ENCODE measurements around the gene KRT80. TPM values are rescaled to one million over a fixed set of nuclear protein-coding genes. Genes with fewer than 3 reads are reported as not detected.
"Not testable (repeated sequence)": the region's sequence is repeated elsewhere in the genome, so short reads cannot be mapped to it uniquely, and the experiment has no call there.

The KRT80 gene
- polyA plus RNA-seq (2012; ENCODE audit: insufficient read depth, insufficient read length, low read depth): 0.52 TPM

DNA sequence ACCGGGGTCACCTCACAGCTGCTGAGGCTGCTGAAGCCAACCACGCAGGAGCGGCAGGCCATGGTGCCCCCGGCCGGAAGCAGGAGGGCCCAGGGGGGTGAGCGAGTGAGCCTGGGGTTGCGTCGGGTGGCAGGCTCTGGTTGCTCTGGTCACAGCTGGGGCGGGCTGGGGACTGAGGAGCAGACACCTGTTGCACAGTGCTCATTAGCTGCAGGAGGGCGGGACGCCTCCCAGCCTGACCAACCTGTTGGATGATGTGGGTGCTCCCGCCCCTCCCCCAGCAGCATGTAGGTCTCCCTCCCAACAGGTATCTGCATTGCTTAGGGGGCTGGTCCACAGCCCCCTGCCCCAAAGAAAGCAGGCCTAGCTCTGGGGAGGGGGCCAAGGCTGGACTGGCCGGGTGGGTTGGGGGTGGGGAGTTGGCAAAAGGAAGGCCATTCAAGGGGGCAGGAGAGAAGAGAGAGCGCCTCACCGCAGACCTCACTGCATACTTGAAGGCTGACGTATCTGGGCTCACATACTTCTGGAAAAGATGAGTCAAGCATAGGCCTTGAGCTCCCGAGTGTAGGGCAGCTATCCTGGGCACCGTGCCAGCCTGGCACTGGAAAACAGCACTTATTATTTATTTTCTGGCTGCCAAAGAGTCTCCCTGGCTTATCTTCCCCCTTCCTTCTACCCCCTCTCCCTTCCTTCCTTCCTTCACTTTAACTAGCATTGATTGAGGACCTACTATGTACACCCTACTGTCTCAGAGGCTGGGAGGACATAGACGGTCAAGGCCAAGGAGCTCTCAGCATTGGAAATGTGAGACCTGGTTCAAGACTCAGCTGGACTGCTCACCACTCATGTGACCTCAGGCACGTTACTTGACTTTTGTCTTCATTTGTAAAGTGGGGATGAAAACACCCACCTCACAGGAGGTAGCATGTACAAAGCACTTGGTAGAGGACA lies at the start of gene KRT80:
TSS of gene KRT80 (minus strand) at position 174 of the 951 bp plus-strand sequence. CDS start at position 62, 112 bp downstream.
- Histone ChIP-seq H3K4me1 (peaks cover 21% of the 10 kb centered on the region), H3K4me3 (ENCODE audit: low read depth, low read length) (no peak within 1 kb of the TSS), H3K9me3 (no peaks in the 10 kb centered on the region), H3K36me3 (no peaks in the 10 kb centered on the region), H3K27me3 (no peaks in the 10 kb centered on the region)
- peak; percentile 76 for DNase-seq
- TF ChIP-seq, protein P1, sequence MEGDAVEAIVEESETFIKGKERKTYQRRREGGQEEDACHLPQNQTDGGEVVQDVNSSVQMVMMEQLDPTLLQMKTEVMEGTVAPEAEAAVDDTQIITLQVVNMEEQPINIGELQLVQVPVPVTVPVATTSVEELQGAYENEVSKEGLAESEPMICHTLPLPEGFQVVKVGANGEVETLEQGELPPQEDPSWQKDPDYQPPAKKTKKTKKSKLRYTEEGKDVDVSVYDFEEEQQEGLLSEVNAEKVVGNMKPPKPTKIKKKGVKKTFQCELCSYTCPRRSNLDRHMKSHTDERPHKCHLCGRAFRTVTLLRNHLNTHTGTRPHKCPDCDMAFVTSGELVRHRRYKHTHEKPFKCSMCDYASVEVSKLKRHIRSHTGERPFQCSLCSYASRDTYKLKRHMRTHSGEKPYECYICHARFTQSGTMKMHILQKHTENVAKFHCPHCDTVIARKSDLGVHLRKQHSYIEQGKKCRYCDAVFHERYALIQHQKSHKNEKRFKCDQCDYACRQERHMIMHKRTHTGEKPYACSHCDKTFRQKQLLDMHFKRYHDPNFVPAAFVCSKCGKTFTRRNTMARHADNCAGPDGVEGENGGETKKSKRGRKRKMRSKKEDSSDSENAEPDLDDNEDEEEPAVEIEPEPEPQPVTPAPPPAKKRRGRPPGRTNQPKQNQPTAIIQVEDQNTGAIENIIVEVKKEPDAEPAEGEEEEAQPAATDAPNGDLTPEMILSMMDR (IDR thresholded peaks at IDR 0.05; ENCODE audit: low read depth, low read length): no peak

- Histone ChIP-seq H3K9me3 (no peaks in the 10 kb centered on the region), H3K4me3 (ENCODE audit: low read depth, low read length) (no peak overlapping the region), H3K27me3 (no peaks in the 10 kb centered on the region), H3K36me3 (no peaks in the 10 kb centered on the region), H3K4me1 (peaks cover 27% of the 10 kb centered on the region)
- TF ChIP-seq, protein P1 (IDR thresholded peaks at IDR 0.05; ENCODE audit: low read depth, low read length): no peak
- no peak for DNase-seq
Measured at GRCh38 chr12:52241205-52241842, 49.5 kb upstream of the KRT80 start.

- H3K4me3 ChIP-seq (ENCODE audit: low read depth, low read length); DNase-seq; H3K9me3 ChIP-seq; H3K36me3 ChIP-seq; H3K27me3 ChIP-seq: not testable (repeated sequence)
- H3K4me1 ChIP-seq: peaks cover 21% of the 10 kb centered on the region
Measured at GRCh38 chr12:52240247-52240646, 48.4 kb upstream of the KRT80 start.

DNA sequence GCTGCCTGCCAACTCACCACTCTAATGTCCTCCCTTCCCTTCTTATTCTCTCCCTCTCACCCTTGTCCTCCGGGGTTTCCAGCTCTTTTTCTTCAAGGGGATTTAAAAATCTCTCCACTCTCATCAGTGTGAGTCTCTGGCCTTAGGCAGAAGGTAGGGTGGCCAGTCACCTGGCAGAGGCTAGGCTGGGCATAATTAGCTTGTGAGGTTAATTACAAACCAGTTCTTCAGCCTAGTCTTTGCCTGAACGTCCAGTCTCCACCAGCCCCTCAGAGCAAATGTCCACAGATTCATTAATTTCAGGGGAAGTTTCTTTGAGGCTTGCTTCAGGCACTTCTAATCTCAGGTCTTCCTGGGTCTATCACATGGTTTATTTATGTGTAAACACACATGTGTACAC lies 48.0 kb upstream of the KRT80 start:
- Histone ChIP-seq H3K9me3 (no peaks in the 10 kb centered on the region), H3K4me1 (peaks cover 18% of the 10 kb centered on the region), H3K4me3 (ENCODE audit: low read depth, low read length) (no peak overlapping the region), H3K27me3 (no peaks in the 10 kb centered on the region), H3K36me3 (no peaks in the 10 kb centered on the region)
- DNase-seq: no peak
- TF ChIP-seq, protein P1 (IDR thresholded peaks at IDR 0.05; ENCODE audit: low read depth, low read length): no peak

DNA sequence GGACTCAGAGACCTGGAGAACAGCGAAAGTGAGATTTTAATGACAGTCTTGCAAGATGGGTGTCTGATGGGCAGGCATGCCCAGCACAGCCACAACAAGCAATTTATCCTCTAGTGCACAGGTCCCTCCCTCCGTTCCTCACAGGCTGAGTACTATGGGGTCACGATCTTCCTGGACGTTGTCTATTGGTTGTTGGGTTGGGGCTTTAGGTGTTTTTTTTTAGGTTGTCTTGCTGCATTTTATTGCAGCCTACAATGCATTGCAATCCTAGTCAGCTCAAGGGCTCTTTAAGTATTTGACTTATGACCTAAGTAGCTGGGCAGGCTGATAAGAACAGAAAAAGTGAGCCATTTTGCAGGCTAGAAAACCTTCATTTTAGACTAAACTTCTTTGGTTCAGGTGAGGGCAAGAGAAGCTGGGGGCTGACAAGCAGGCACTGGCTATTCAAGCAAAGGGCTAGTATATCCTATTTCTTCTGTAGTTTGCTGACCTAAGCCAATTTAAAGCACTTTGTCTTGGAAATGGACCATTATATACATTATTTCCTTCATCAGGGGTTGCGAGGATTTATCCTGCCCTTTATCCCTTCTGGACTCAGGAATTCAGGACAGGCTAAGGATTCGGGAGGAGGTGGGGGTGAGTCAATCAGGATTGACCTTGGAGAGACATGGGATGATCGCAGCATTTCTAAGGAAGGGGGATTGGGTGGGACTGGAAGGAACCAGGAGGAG lies 47.3 kb upstream of the KRT80 start:
- Histone ChIP-seq H3K27me3 (no peaks in the 10 kb centered on the region), H3K36me3 (no peaks in the 10 kb centered on the region), H3K4me1 (peaks cover 13% of the 10 kb centered on the region), H3K9me3 (no peaks in the 10 kb centered on the region), H3K4me3 (ENCODE audit: low read depth, low read length) (no peak overlapping the region)
- TF ChIP-seq, protein P1 (IDR thresholded peaks at IDR 0.05; ENCODE audit: low read depth, low read length): no peak
- DNase-seq: no peak

DNA sequence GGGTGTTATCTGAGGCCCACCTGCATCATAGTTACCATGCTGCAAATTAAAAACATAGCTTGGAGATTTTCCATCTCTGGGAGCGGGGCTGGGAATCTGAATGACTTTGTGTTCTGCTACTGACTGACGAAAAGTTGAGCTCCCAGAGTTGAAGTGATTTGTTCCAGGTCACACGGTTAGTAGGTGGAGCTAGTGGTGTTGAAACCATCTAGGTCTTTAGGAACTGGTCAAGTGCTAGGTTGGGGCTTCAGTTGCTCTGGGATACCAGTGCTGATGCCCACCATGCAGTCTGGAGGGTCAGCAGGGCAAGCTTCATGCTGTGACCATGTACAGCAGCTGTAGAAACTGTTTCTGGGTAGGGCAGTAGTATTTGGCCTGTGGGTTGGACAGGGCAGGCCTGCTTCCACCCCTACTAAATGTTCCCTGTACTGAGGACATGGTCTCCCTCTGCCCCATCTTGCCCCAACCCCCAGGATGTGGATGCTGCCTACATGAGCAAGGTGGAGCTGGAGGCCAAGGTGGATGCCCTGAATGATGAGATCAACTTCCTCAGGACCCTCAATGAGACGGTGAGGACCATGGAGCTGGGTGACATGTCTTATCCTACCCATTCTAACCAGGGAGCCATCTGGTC lies 46.5 kb upstream of the KRT80 start:
- peaks cover 7% of the 10 kb centered on the region for H3K4me1 ChIP-seq
- TF ChIP-seq, protein P1 (IDR thresholded peaks at IDR 0.05; ENCODE audit: low read depth, low read length): no peak

More for the DNA sequence above, 46.5 kb upstream of the KRT80 start:
- no peaks in the 10 kb centered on the region for H3K36me3 ChIP-seq
- H3K9me3 ChIP-seq: no peaks in the 10 kb centered on the region
- no peak for DNase-seq
- no peaks in the 10 kb centered on the region for H3K27me3 ChIP-seq
- H3K4me3 ChIP-seq (ENCODE audit: low read depth, low read length): no peak overlapping the region

All from BE2C (cell line).